Measurements from ENCODE around the gene PNMA8C.
A peak's percentile ranks its signal among the peaks of the same experiment; 100 is the strongest.

PNMA8C gene

DNA sequence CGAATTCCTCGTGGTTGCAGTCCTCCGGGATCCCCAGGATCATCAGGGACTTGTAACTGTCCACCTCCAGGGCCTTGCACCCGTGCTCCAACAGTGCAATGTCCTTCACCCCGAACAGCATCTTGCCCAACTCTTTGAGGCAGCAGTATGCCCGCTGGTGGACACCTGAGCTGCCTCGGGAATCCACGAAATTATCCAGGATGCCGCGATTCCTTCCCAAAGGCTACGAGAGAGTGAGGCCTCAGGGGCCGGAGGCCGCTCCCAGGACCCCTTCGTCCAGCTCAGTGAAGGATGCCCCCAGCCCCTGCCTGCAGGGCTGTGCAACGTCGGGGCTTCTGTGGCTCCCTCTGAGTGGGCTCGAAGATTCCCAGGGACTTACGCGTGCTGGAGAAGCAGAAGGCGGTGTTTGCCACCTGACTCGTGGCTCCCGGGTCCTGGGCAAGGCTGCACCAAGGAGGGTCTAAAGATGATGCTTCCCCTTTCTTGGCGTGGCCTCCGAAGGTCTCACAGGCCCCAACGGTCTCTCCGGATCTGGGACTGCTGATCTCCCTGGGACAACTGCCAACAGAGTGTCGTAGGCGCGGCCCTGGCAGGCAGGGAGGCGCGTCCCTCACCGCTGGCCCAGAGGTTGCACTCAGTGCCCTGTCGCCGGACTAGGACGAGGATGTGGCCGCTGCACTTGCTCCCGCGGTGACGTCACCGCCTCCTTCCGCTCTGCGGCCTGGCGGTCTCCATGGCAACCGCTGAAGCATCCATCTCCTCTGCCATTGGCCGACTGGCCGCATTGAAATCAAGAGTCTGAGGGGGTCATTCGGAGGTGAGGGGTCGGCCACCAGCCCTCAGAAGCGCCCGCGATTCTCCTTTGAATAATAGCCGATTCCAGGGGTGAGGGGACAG, at the start of gene PNMA8C:
TSS of gene PNMA8C (minus strand) at position 698 of the 897 bp plus-strand sequence. CDS start at position 121, 577 bp downstream.
- DNase-seq = peak in 1 of 2 experiments; percentile 15

DNA sequence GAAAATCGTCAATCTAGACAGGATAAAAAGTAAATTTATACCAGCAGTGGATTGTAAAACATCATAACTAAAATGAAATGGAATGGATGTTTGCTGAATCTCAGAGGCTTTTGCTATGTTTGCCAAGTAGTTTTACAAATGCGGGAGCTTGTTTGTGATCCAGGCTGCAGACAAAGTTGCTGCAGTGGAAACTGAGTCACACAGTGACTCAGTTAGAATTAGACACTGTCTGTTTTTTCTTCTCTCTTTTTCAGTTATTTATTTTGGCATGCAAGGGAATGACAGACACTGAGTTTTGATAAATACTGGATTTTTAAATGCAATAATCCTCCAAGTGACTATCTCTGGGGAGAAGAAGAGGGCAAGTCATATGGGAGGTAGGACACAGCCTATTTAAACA, 47.2 kb upstream of the PNMA8C start:
- DNase-seq = no peak

DNA sequence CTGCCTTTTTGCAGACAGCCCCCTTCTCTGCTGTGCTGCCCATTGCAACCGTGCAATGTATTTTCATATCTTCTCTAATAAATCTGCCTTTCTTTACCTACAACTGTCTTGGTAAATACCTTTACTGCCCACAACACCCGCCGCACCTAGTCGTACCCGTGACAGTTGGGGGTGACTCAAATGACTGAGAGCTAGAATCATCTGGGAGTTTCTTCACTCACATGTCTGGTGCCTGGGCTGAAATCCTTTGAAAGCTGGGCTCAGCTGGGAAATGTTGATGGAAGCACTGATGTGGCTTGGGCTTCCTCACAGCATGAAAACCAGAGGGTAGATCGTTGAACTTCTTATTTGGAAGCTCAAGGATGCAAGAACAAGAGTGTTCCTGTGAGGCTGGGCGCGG, 45.5 kb upstream of the PNMA8C start:
- DNase-seq = no peak

DNA sequence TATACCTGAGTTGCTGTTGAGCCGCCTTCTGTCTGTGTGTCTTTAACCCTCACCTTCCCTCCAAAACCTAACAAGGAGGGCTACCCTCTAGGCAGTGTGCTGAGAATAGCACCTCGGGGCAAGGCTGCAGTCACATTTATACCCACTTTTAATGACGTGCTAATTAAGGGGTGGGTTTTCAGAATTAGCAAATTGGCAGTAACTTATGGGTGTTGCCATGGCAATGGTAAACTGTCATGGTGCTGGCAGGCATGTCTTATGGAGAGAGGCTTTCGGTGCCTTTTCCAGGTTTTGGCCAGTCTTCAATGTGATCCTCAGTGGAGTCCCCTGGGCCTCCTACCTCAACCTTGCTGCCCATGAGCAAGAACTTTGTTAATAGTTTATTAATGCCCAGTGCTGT, 43.9 kb upstream of the PNMA8C start:
- DNase-seq = no peak

DNA sequence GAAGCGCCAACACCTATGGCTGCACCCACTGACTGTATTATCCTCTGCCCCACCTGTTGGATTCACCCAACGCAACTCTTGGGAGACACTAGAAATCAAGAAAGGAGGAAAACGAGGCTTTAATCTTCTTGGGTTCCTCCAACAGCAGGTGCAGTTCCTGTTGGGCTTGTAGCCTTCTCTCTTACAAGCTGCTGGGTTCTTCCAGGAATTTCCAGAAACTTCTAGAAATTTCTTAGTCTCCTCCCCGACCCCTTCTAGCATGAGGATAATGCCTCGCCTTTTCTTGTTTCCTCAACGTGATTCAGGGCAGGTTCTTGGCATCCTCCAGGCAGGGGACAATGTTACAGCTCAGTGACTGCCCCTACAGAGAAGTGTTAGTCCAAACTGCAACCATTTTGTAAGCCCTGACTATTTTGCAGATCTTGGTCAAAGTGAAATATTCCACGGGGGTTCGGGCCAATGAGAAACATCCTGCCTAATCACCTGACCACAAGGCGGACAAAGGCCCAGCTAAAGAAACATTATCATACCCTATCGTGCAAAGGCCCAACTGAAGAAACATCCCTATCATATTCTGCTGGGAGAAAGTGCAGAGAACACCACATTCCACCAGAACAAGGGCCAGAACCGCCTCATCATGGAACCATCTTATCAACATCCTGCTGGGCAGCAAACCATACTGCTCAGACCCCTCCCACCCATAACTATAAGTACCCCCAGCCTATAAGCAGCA, 43.2 kb upstream of the PNMA8C start:
- no peak for DNase-seq

DNA sequence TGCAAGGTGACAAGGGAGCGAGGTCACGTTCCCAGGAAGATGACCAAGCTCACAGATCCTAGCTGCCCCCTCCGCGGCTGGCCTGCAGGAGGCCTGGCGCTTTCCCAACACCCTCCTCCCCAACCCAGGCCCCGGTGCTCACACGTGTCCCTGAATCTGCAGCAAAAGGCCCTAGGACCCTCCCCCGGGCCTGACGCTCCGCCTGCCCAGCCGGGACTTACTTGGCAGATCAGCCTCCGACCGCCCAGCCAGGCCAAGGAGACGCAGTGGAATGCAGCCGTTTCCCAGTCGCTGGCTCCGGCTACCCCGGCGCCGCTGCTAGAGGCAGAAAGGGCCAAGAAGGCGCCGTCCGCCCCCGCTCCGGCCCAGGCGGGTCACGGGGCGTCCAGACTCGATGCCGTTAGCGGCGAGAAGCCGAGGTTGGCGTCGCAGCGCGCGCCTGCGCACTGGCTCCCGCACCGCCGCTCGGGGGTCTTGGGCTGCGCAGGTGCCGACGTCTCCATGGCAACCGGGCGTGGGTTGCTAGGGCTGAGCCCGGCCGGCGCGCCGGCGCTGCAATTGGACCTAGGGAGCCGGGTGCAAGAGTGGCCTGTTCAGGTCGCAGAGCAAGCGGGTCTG, 42.5 kb upstream of the PNMA8C start, which contains the start of gene PNMA8A:
TSS of gene PNMA8A (minus strand) at position 448 of the 618 bp plus-strand sequence. CDS start 528 bp downstream, outside the sequence.
- no peak for DNase-seq

DNA sequence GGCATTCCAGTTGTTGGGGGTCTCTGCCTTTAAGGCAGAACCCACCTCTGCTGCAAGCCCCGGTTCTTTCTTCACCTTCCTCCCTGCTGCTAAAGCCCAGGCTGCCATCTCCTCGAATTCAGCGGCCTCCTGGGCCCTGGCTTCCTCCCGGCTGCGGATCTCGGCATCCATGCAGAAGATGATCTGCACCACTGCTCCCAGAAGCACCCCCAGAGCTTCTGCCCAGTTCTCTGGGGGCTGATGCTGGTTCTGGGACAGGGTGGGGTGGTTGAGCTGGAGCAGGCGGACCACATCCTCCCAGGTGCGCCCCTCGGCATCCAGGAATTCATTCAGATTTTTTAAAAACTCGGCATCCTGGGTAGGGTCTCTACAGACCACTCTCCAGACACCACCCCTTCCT, 41.6 kb upstream of the PNMA8C start:
- no peak for DNase-seq

DNA sequence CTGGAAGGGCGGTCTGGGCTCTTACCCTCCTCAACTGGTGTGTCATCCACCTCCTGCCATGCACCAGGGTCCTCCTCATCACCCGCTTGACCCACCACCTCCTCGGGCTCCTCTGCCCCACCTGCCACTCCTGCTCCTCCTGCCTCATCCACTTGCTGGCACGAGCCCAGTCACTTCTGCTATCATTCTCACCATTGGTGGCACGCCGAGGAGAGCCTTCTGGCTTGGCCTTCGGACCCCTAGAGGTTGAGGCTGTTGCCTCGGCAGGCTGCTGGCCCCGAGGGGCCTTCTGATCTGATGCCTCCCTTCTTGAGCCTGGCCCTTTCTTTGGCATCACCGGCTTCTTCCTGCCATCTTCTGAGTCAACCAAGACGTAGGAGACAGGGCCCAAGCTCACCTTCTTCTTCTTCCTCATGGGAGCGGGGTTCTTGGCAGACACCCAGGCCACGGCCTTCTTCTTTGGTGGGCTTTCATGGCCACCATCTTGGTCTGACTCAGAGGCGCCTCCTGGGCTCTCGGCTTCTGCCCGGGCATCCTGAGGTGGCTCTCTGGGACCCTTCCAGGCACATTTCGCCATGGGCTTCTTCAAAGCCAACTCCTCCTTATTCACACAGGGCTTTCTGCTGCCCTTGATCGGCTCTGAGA, 40.9 kb upstream of the PNMA8C start:
- DNase-seq = no peak

DNA sequence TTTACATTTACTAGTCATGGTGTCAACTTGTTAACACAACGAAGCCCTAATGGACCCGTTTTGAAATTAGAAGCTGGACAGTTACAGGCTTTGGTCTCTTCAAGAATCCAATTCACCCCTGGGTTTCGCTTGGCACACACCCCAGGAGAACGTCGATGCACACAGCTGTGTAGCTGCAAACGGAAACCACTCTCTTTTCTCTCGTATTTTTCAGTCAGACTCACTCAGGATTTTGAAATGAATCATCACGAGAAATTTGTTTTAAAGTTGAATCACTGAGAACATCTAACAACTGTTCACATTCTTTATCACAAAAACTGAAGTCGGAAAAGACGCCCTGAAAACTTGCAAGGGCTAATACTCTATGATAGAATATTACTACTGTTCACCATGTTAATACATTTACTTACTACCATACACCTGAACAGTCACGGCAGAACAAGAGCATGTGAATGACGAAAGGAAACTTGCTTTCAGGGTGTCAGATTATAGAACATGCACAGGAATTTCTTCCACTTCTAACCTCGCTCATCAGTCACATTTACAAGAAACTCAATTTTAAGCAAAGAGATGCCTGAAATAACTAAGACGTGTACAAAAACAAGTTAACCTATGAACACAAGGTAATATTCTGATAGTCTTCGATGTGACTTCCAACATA, 37.9 kb upstream of the PNMA8C start:
- DNase-seq = no peak

DNA sequence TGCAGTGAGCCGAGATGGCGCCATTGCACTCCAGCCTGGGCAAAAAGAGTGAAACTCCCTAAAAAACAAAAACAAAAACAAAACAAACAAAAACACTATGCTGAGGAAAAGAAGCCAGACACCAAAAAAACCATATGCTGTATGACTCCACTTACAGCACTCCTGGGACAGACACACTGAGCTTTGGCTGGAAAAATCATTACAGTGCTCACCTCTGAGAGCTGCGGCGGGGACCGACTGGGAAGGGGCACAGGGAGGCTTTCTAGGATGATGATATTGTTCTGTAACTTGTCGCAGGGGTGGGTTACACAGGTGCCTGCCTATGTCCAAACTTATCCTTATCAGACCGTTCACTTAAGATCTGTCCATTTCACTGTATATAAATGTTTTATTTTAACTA, 34.8 kb upstream of the PNMA8C start:
- no peak for DNase-seq

DNA sequence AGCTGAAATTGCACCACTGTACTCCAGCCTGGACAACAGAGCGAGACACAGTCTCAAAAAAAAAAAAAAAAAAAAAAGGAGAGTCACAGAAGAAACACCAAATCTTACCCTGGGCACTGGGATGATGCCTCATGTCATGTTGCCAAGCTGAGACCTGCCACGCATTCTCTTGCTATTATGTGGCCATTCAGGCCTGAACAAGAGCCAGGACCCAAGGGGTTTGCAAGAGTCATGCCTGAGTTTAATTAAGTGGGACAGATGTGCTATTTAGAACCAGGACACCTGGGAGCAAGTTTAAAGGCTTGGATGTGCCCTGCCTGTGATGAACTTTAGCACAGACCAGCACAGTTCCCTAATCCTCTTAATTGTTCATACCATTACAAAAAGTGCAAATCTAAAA, 32.8 kb upstream of the PNMA8C start:
- DNase-seq = no peak

DNA sequence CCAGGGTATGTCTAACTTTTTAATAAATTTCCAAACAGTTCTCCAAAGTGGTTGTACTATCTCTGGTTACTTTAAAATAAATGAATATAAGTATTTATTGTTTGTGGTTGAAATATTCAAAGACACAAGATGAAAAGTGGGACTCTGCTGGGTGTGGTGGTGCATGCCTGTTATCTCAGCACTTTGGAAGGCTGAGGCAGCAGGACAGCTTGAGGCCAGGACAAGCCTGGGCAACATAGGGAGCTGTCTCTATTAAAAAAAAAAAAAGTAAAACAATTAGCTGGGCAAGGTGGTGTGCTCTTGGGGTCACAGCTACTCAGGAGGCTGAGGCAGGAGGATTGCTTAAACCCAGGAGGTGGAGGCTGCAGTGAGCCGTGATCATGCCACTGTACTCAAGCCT, 32.2 kb upstream of the PNMA8C start:
- DNase-seq = no peak

DNA sequence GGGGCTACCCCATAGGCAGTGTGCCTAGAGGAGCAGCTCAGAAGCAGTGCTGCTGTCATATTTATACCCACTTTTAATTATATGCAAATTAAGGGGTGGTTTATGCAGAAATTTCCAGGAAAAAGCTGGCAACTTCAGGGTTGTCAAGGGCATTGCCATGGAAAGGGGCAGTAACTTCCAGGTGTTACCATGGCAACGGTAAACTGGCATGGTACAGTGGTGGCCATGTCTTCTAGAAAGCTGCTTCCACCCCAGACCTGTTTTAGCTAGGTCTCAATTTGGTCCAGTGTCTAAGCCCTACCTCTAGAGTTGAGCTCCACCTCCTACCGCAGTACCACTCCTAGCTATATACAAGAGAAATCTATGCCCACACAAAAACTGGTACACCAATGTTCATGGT, 31.3 kb upstream of the PNMA8C start:
- no peak for DNase-seq

DNA sequence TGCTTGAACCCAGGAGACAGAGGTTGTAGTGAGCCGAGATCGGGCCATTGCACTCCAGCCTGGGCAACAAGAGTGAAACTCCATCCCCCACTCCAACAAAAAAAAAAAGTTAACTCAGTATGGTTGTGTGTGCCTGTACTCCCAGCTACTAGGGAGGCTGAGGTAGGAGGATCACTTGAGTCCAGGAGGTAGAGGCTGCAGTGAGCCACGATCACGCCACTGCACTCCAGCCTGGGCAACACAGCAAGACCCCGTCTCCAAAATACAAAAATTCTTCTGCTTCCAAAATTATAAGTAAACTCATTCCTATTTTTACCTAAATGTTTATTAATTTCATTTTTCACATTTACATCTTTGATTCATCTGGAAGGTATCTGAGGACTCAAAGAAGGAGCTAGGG, 28.2 kb upstream of the PNMA8C start:
- DNase-seq = no peak

DNA sequence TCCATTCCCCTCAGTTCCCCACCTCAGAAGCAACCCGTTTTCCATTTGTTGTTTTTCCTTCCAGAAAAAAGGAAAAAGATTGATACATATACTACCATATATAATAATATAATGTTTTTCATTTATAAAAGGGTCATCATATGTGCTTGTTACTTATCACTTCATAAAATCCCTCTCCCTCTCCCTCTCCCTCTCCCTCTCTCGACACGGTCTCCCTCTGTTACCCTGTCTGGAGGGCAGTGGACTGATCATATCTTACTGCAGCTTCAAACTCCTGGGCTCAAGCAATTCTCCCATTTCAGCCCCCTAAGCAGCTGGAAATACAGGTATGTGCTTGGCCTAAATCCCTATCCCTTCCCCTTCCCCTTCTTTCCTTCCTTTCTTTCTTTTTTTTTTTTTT, 25.5 kb upstream of the PNMA8C start:
- no peak for DNase-seq

DNA sequence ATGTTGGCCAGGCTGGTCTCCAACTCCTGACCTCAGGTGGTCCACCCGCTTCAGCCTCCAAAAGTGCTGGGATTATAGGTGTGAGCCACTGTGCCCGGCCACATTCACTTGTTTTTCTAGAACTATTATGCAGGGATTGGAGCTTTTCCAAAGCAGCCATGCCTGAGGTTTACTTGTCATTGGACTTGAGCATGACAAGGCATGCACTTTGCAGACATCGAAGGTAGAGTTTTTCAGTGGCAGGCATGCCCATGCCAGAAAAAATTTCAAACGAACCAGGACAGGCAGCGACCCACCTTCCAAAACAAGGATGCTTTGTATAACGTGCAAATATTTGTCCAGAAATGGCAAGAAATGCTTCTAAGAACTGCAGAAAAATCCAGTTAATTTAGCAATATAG, 24.9 kb upstream of the PNMA8C start:
- no peak for DNase-seq

DNA sequence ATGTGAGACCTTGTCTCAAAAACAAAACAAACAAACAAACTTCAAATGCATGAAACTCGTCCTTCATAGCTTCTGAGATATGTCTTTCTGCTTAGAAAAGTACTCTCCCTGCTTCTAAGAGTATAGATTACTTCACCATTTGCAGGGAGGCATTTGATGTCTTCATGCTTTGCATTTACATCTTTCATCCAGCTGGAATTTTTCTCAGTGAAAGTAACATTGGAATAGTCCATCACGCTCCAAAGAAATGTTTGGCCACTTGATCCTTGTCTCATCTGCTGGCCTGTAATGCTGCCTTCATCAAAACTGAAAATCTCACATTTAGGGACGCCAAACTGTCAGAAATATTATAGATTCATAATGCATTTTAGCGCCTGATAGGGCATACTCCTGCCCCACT, 23.4 kb upstream of the PNMA8C start:
- no peak for DNase-seq

DNA sequence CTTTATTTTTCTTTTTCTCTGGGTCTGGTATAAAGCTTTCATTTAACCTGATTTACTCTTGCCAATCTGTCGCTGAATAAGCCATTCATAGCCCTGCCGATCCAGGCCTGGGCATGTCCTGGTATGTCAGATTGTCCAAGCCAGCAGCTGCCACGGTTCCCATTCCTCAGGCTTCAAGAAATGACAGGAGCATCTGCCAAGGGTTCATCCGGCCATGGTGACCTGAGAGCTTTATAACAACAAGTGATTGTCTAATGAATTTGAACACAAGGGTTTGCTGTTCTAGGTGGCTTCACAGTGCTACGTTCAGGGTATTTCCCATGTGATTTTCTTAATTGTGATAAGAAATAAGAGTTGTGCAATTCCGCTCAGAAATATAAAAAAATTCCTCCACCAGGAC, 22.6 kb upstream of the PNMA8C start:
- no peak for DNase-seq

DNA sequence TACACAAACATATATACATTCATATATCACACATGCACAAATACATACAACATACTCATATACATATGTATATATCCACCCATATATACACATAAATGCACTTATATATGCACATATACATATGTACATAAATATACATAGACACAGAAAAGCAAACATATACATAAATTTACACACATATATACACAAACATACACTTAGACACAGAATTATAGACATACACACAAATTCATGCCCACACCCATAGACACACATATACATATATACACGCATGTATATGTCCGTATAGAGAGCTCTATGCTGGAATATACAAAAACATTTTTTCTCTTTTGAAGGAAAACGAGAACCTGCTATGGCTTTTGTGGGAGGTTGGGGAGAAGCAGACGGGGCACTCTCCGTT, 22.0 kb upstream of the PNMA8C start:
- DNase-seq = no peak

DNA sequence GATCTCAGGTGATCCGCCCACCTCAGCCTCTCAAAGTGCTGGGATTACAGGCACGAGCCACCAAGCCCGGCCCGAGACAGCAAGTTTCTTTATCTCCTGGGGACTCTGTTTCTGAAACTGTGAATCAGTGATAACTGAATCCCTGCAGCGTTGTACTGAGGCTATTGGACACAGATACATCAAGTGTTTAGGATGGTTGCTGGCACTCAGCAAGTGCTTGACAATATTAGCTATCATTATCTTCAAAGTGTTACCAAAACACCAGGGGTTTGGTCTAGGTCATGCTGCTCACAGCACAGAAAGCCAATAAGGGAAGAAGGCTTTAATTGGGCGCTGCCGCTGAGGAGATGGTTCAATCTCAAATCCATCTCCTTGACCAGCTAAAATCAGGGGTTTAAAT, 20.5 kb upstream of the PNMA8C start:
- DNase-seq = no peak

DNA sequence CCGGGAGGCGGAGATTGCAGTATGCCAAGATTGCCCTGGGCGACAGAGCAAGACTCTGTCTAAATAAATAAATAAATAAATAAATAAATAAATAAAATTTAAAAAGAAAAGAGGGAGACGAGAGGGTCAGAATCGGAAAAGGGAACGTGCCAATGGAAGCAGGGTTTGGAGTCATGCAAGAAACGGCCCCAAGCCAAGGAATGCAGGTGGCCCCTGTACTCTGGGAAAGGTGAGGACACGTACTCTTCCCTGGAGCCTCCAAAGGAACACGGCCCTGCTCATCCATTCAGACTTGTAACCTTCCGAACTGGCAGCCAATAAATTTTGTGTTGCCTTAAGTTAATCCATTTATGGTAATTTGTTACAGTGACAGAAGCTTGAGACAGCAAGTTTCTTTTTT, 19.9 kb upstream of the PNMA8C start:
- no peak for DNase-seq

DNA sequence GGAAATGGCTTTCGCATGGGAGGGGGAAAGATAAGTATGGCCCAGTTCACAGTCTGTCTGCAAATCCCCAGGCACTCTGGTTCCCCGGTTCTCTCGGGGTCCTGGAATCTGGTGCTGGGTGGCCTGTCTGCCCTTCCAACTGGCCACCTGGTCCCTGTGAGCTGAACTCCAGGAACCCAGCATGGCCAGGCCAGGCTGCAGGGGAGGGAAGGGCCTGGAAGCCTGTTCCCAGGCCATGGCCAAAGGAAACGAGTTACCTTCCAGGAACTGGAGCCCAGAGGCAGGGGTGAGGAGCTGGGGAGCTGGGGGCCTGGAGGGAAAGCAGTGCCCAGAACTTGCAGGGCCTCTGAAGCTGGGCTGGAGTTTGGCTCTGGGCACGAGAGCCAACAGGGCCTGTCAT, 19.1 kb upstream of the PNMA8C start:
- DNase-seq = no peak

DNA sequence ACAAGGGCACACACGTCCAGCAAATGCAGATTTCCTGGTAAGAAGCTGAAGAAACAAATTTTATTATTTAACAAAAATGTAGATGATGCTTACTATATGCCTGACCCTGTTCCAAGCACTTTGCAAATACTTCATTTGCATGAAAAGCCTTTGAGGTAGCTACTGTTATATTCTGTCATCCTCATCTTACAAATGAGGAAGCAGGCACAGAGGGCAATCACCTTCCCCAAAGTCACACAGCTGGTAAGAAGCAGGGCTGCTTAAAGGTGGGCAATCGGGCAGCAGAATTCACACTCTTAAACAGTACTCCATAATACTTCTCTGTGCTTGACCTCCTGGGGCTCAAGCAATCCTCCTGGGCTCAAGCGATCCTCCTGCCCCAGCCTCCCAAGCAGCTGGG, 18.3 kb upstream of the PNMA8C start:
- no peak for DNase-seq
